ENCODE data around the gene BOD1L1.

DNA sequence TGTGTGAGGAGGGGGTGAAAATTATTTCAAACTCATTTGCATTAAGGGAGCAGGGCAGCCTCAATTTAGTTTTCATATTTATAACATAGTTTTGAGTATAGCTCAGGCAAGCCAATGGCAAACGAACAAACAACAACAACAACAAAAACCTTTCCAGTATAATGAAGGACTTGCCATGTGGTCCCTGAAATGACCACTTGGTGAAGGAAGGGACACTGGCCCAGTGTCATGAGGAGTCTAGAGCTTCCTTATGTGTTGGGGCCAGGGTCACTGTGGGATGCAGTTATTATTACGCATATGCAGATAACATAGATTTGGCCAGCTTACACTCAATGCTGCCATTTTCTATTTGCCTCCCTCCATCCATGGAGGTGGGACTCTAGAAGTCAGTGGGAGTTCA, 106.5 kb downstream of the BOD1L1 start:
- TF ChIP-seq, protein P1, sequence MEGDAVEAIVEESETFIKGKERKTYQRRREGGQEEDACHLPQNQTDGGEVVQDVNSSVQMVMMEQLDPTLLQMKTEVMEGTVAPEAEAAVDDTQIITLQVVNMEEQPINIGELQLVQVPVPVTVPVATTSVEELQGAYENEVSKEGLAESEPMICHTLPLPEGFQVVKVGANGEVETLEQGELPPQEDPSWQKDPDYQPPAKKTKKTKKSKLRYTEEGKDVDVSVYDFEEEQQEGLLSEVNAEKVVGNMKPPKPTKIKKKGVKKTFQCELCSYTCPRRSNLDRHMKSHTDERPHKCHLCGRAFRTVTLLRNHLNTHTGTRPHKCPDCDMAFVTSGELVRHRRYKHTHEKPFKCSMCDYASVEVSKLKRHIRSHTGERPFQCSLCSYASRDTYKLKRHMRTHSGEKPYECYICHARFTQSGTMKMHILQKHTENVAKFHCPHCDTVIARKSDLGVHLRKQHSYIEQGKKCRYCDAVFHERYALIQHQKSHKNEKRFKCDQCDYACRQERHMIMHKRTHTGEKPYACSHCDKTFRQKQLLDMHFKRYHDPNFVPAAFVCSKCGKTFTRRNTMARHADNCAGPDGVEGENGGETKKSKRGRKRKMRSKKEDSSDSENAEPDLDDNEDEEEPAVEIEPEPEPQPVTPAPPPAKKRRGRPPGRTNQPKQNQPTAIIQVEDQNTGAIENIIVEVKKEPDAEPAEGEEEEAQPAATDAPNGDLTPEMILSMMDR (IDR thresholded peaks at IDR 0.05) = no peak
- TF ChIP-seq POLR2A (IDR thresholded peaks at IDR 0.05) = no peak
- no peak for TF ChIP-seq EP300 (IDR thresholded peaks at IDR 0.05)

Measured in ovary (tissue), 3 donors.